Neural cell (in vitro differentiated cells): Measurements from ENCODE around the gene CPVL. TPM values are rescaled to one million over a fixed set of nuclear protein-coding genes. Genes with fewer than 3 reads are reported as not detected.

Source experiments
- polyA plus RNA-seq: library from polyadenylated mRNA; depleted of rRNA; stranded (reverse); fragments of >200 nt; gene quantifications from 2 replicates; pipeline ENCODE4 v1.2.3, GENCODE V29; 2014

The CPVL gene
- polyA plus RNA-seq, 1 donor from 2014 or later, result 13.0 TPM

Other genes starting within 250 kb of the CPVL start
- 1.4 TPM in 2 replicates for gene TRIL, start 188.2 kb downstream of the CPVL start, polyA plus RNA-seq
- 132 and 136 TPM in 2 replicates for gene CHN2, start 48.2 kb upstream of the CPVL start, polyA plus RNA-seq